CD4-positive, alpha-beta T cell treated with Interleukin-15 for 1 hour (primary cell): Measurements from ENCODE around the gene ABCA5.

Experiments used
- DNase-seq: peaks from one replicate; pipeline ENCODE4 v3.0.0-alpha.2; 2020

Gene ABCA5

GRCh38 chr17:69265873-69266272 lies 61.1 kb downstream of the ABCA5 start:
- no peak for DNase-seq

- no peak for DNase-seq
These were observed 72.7 kb downstream of the ABCA5 start for GRCh38 chr17:69254187-69254586.

- no peak for DNase-seq
These were observed 76.3 kb downstream of the ABCA5 start for GRCh38 chr17:69250641-69251040.

- no peak for DNase-seq
These were observed 80.1 kb downstream of the ABCA5 start for GRCh38 chr17:69246726-69247375.

- DNase-seq, result no peak
These were observed 80.7 kb downstream of the ABCA5 start for GRCh38 chr17:69246202-69246601.

GRCh38 chr17:69245617-69246016 lies 81.3 kb downstream of the ABCA5 start:
- no peak for DNase-seq

GRCh38 chr17:69239611-69240600 lies 87.0 kb downstream of the ABCA5 start:
- no peak for DNase-seq

GRCh38 chr17:69236946-69237345 lies 90.0 kb downstream of the ABCA5 start:
- DNase-seq, result no peak

- no peak for DNase-seq
These were observed 90.5 kb downstream of the ABCA5 start for GRCh38 chr17:69236464-69236863.

- peak; percentile 64 for DNase-seq
These were observed 91.4 kb downstream of the ABCA5 start for GRCh38 chr17:69235338-69236058.

GRCh38 chr17:69232650-69233049 lies 94.3 kb downstream of the ABCA5 start:
- no peak for DNase-seq

- no peak for DNase-seq
These were observed 95.4 kb downstream of the ABCA5 start for GRCh38 chr17:69231521-69231920.

- DNase-seq, result no peak
These were observed 96.0 kb downstream of the ABCA5 start for GRCh38 chr17:69230939-69231338.

GRCh38 chr17:69228576-69228975 lies 98.4 kb downstream of the ABCA5 start, which contains the start of gene ABCA10:
Gene ABCA10 (minus strand): TSS chr17:69228824. CDS start chr17:69225358, 3,466 bp downstream.
- no peak for DNase-seq

GRCh38 chr17:69228018-69228417 lies 98.9 kb downstream of the ABCA5 start:
- no peak for DNase-seq

- no peak for DNase-seq
These were observed 99.4 kb downstream of the ABCA5 start for GRCh38 chr17:69227541-69227940.

GRCh38 chr17:69223809-69224208 lies 103.1 kb downstream of the ABCA5 start:
- DNase-seq, result no peak

GRCh38 chr17:69222707-69223258 lies 104.2 kb downstream of the ABCA5 start:
- no peak for DNase-seq

- DNase-seq, result no peak
These were observed 106.8 kb downstream of the ABCA5 start for GRCh38 chr17:69220098-69220497.

GRCh38 chr17:69218986-69219385 lies 107.9 kb downstream of the ABCA5 start:
- no peak for DNase-seq

GRCh38 chr17:69213059-69213813 lies 113.7 kb downstream of the ABCA5 start:
- no peak for DNase-seq

- no peak for DNase-seq
These were observed 118.3 kb downstream of the ABCA5 start for GRCh38 chr17:69208640-69209039.
